SK-N-SH (cell line): ENCODE results near the gene TBCD. TPM values are rescaled to one million over a fixed set of nuclear protein-coding genes. Genes with fewer than 3 reads are reported as not detected.

ENCODE experiments used
- CTCF ChIA-PET: fragments of 300-600, 350-600 bp; formaldehyde crosslinking; extraction: SDS; loops from one replicate; lab custom pipeline; 2021; lab: Yijun Ruan, JAX
- POLR2A ChIA-PET: fragments of 350-600 bp; sonication (Branson Sonifier 250); formaldehyde crosslinking; extraction: SDS; loops from one replicate; lab custom pipeline; 2020; ENCODE audit warnings: antibody characterized with exemption, inconsistent platforms; lab: Yijun Ruan, JAX
- DNase-seq: peaks from one replicate; pipeline ENCODE4 v3.0.0; 2012
- H2AFZ ChIP-seq: fragments of 200-600 bp; sonication (generic); 2 replicates; pipeline ENCODE4 v1.8.1; 2016; ENCODE audit warnings: antibody characterized with exemption, mild to moderate bottlenecking, low read depth
- H3F3A ChIP-seq: fragments of 200-600 bp; sonication (generic); replicated peaks from 2 replicates; pipeline ENCODE3; 2016; ENCODE audit warnings: antibody characterized with exemption, mild to moderate bottlenecking; ENCODE audit not compliant: insufficient read depth
- H3K27ac ChIP-seq, 2 experiments: fragments of 200-500 bp in 1 of 2; fragments of 200-600 bp in 1 of 2; sonication (Bioruptor generic) in 1 of 2; sonication (generic), shearing (Covaris generic) in 1 of 2; 2 replicates each; pipeline versions ENCODE4 v1.5.1 to v1.6.1; 2014 to 2016; ENCODE audit warnings: low read depth in 2 of 2, inconsistent platforms in 1 of 2, low read length in 1 of 2, mild to moderate bottlenecking in 1 of 2, mixed read lengths in 1 of 2
- H3K27me3 ChIP-seq: fragments of 200-600 bp; sonication (generic), shearing (Covaris generic); 2 replicates; pipeline ENCODE4 v1.6.1; 2016; ENCODE audit warnings: mixed run types; ENCODE audit not compliant: insufficient read depth
- H3K36me3 ChIP-seq, 2 experiments: fragments of 200-500 bp in 1 of 2; fragments of 200-600 bp in 1 of 2; sonication (Bioruptor generic) in 1 of 2; sonication (generic) in 1 of 2; replicated peaks in 1 of 2; 2 replicates each; pipeline versions ENCODE3 to v1.5.1; 2014 to 2016; ENCODE audit warnings: low read length in 1 of 2, mild to moderate bottlenecking in 1 of 2; ENCODE audit not compliant: insufficient read depth in 2 of 2, control insufficient read depth in 1 of 2
- H3K4me1 ChIP-seq, 2 experiments: fragments of 200-500 bp in 1 of 2; fragments of 200-600 bp in 1 of 2; sonication (Bioruptor generic) in 1 of 2; sonication (generic), shearing (Covaris generic) in 1 of 2; 2 replicates each; pipeline versions ENCODE4 v1.5.1 to v1.6.1; 2014 to 2016; ENCODE audit warnings: low read depth in 1 of 2, low read length in 1 of 2, mixed run types in 1 of 2; ENCODE audit not compliant: insufficient read depth in 2 of 2, control insufficient read depth in 1 of 2
- H3K4me2 ChIP-seq: fragments of 200-600 bp; sonication (generic), shearing (Covaris generic); 2 replicates; pipeline ENCODE4 v1.6.1; 2017; ENCODE audit warnings: mixed run types
- H3K4me3 ChIP-seq, 2 experiments: fragments of 200-500 bp in 1 of 2; fragments of 200-600 bp in 1 of 2; sonication (Bioruptor generic) in 1 of 2; sonication (generic), shearing (Covaris generic) in 1 of 2; 2 replicates each; pipeline versions ENCODE4 v1.5.1 to v1.8.1; 2014 to 2016; ENCODE audit warnings: low read depth in 2 of 2, inconsistent platforms in 1 of 2, low read length in 1 of 2, mild to moderate bottlenecking in 1 of 2, mixed read lengths in 1 of 2, moderate library complexity in 1 of 2
- H3K79me2 ChIP-seq: fragments of 200-600 bp; sonication (generic); 2 replicates; pipeline ENCODE4 v1.8.1; 2017; ENCODE audit warnings: mild to moderate bottlenecking; ENCODE audit not compliant: insufficient read depth
- H3K9ac ChIP-seq: fragments of 200-600 bp; sonication (generic); 2 replicates; pipeline ENCODE4 v1.6.1; 2017; ENCODE audit warnings: mixed run types
- H3K9me2 ChIP-seq: fragments of 200-600 bp; sonication (generic); 2 replicates; pipeline ENCODE4 v1.6.1; 2017; ENCODE audit warnings: mixed run types
- H3K9me3 ChIP-seq: fragments of 200-600 bp; sonication (generic); 2 replicates; pipeline ENCODE4 v1.6.1; 2017; ENCODE audit warnings: mixed run types, mild to moderate bottlenecking, moderate library complexity
- H4K20me1 ChIP-seq: fragments of 200-600 bp; sonication (generic); 2 replicates; pipeline ENCODE4 v1.6.1; 2017; ENCODE audit warnings: mild to moderate bottlenecking, mixed run types; ENCODE audit not compliant: insufficient read depth
- EP300 ChIP-seq, 2 experiments: IDR thresholded peaks; 2 replicates each; pipeline versions ENCODE4 v1.4.0 to v1.6.1; 2012; ENCODE audit warnings: borderline replicate concordance in 1 of 2, low read depth in 1 of 2, low read length in 1 of 2
- EZH2phosphoT487 ChIP-seq: fragments of 200-600 bp; sonication (generic); IDR thresholded peaks from 2 replicates; pipeline ENCODE4 v1.6.1; 2017; ENCODE audit warnings: low read depth, mixed run types, mild to moderate bottlenecking, antibody characterized with exemption, moderate library complexity, borderline replicate concordance
- FOXJ3 ChIP-seq: sonication (generic); formaldehyde crosslinking; IDR thresholded peaks from 2 replicates; pipeline ENCODE4 v1.5.1; 2020; ENCODE audit warnings: mild to moderate bottlenecking, missing genetic modification reagents
- GABPA ChIP-seq: IDR thresholded peaks from 2 replicates; pipeline ENCODE4 v1.4.0; 2012; ENCODE audit warnings: low read depth, mild to moderate bottlenecking
- GATA2 ChIP-seq: sonication (generic); formaldehyde crosslinking; IDR thresholded peaks from 2 replicates; pipeline ENCODE4 v1.5.0; 2020; ENCODE audit warnings: mild to moderate bottlenecking, missing genetic modification reagents
- IRF3 ChIP-seq: fragments of 150-350 bp; IDR thresholded peaks from 2 replicates; pipeline ENCODE4 v1.6.1; 2016; ENCODE audit warnings: mild to moderate bottlenecking, low read depth, low read length
- JUND ChIP-seq: IDR thresholded peaks from 2 replicates; pipeline ENCODE4 v1.4.0; 2012
- MAX ChIP-seq: IDR thresholded peaks from 2 replicates; pipeline ENCODE4 v1.4.0; 2012; ENCODE audit warnings: low read depth
- MXI1 ChIP-seq: IDR thresholded peaks from 2 replicates; pipeline ENCODE4 v1.6.1; 2012; ENCODE audit warnings: mild to moderate bottlenecking, low read depth, low read length, improper control_type of control experiment
- NFIC ChIP-seq: IDR thresholded peaks from 2 replicates; pipeline ENCODE4 v1.4.0; 2012; ENCODE audit warnings: borderline replicate concordance
- PBX3 ChIP-seq: IDR thresholded peaks from 2 replicates; pipeline ENCODE4; 2012
- POLR2AphosphoS5 ChIP-seq: IDR thresholded peaks from 2 replicates; pipeline ENCODE4 v1.6.1; 2012; ENCODE audit warnings: low read depth, low read length
- RCOR1 ChIP-seq: fragments of 150-350 bp; IDR thresholded peaks from 2 replicates; pipeline ENCODE4 v1.6.1; 2017; ENCODE audit warnings: antibody characterized with exemption, low read length
- REST ChIP-seq: IDR thresholded peaks from 2 replicates; pipeline ENCODE4 v1.6.1; 2012; ENCODE audit warnings: mild to moderate bottlenecking, low read depth, low read length, moderate library complexity
- RFX5 ChIP-seq: IDR thresholded peaks from 2 replicates; pipeline ENCODE4 v1.6.1; 2012; ENCODE audit warnings: mild to moderate bottlenecking, improper control_type of control experiment, low read length
- RXRA ChIP-seq: IDR thresholded peaks from 2 replicates; pipeline ENCODE4 v1.4.0; 2012; ENCODE audit warnings: low read depth, mild to moderate bottlenecking, borderline replicate concordance
- SMC3 ChIP-seq: IDR thresholded peaks from 2 replicates; pipeline ENCODE4 v1.6.1; 2012; ENCODE audit warnings: low read depth, low read length, improper control_type of control experiment
- TCF12 ChIP-seq: IDR thresholded peaks from 2 replicates; pipeline ENCODE4 v1.4.0; 2012
- USF1 ChIP-seq: IDR thresholded peaks from 2 replicates; pipeline ENCODE4 v1.4.0; 2012; ENCODE audit warnings: low read depth, borderline replicate concordance
- WGBS: methylation state at CpG from one replicate; pipeline ENCODE4 v1.1.6; 2017; ENCODE audit warnings: low lambda C conversion rate; 5-methylcytosine and 5-hydroxymethylcytosine counted together
- polyA plus RNA-seq, 3 experiments: library from polyadenylated mRNA; depleted of rRNA; stranded (reverse); fragments of >200 nt; gene quantifications; 2 replicates each; pipeline ENCODE4 v1.2.3, GENCODE V29; 2012

The TBCD gene
- polyA plus RNA-seq, 1 of the 3 experiments (the other 2 are of a cell fraction) = 107 TPM

- Histone ChIP-seq H3K36me3 (no peaks in the 10 kb centered on the region), H3K27ac (no peak overlapping the region), H3K4me2 (no peak overlapping the region), H3F3A (peaks cover 10% of the 10 kb centered on the region), H3K9ac (no peak overlapping the region), H3K9me3 (no peaks in the 10 kb centered on the region), H3K4me3 (no peak overlapping the region), H2AFZ (no peak overlapping the region), H3K79me2 (no peaks in the 10 kb centered on the region), H3K4me1 (peaks cover 0 to 5% of the 10 kb centered on the region in 2 experiments; a peak in 1 of 4 replicates), H4K20me1 (no peaks in the 10 kb centered on the region), H3K27me3 (no peaks in the 10 kb centered on the region), H3K9me2 (no peaks in the 10 kb centered on the region)
- POLR2A ChIA-PET = no interaction called here
- no peak for DNase-seq
- WGBS = 70% methylated on average over 34 of the region's 38 CpGs
- TF ChIP-seq RXRA (no peak), FOXJ3 (CRISPR knock-in tag) (no peak), MAX (no peak), EP300 (IDR thresholded peaks at IDR 0.05; ENCODE audit: borderline replicate concordance in 1 of 2, low read depth in 1 of 2, low read length in 1 of 2) (no peak), IRF3 (no peak), PBX3 (no peak), USF1 (no peak), RCOR1 (no peak), POLR2AphosphoS5 (no peak), EZH2phosphoT487 (no peak), RFX5 (no peak), SMC3 (no peak)
- CTCF ChIA-PET = no interaction called here
These were observed 47.7 kb upstream of the TBCD start for GRCh38 chr17:82703935-82704865.

GRCh38 chr17:82704886-82705285, 47.0 kb upstream of the TBCD start:
- H3K4me3 ChIP-seq = no peak overlapping the region
- no peaks in the 10 kb centered on the region for H3K27me3 ChIP-seq
- no peaks in the 10 kb centered on the region for H3K9me2 ChIP-seq
- H3K79me2 ChIP-seq = no peaks in the 10 kb centered on the region
- no peaks in the 10 kb centered on the region for H3K36me3 ChIP-seq
- H3K9me3 ChIP-seq = no peaks in the 10 kb centered on the region
- no peaks in the 10 kb centered on the region for H4K20me1 ChIP-seq
- H2AFZ ChIP-seq = no peak overlapping the region
- CTCF ChIA-PET = no interaction called here
- 75% methylated on average over 13 of the region's 13 CpGs for WGBS
- DNase-seq = no peak
- no peak overlapping the region for H3K4me2 ChIP-seq
- H3K9ac ChIP-seq = no peak overlapping the region
- H3K27ac ChIP-seq = no peak overlapping the region
- H3F3A ChIP-seq = peaks cover 10% of the 10 kb centered on the region
- POLR2A ChIA-PET = no interaction called here
- no peaks in the 10 kb centered on the region for H3K4me1 ChIP-seq
- TF ChIP-seq JUND = no peak
- no peak for TF ChIP-seq USF1
- TF ChIP-seq TCF12 = no peak
- no peak for TF ChIP-seq GABPA
- TF ChIP-seq REST = no peak
- TF ChIP-seq NFIC = no peak
- no peak for TF ChIP-seq EP300 (IDR thresholded peaks at IDR 0.05; ENCODE audit: borderline replicate concordance in 1 of 2, low read depth in 1 of 2, low read length in 1 of 2)
- TF ChIP-seq MXI1 = no peak
- TF ChIP-seq GATA2 (CRISPR knock-in tag) = no peak
- TF ChIP-seq RCOR1 = no peak
